AG09309 (cell line): ENCODE data around the gene ZBTB18.
A peak's percentile ranks its signal among the peaks of the same experiment; 100 is the strongest.

Experiments used
- DNase-seq: peaks from one replicate; pipeline ENCODE4 v3.0.0-alpha.2; 2010; ENCODE audit warnings: low read depth
- H3K4me3 ChIP-seq: 2 replicates; pipeline ENCODE4 v1.5.1; 2011; ENCODE audit warnings: mild to moderate bottlenecking, low read depth, low read length, moderate library complexity; ENCODE audit not compliant: control insufficient read depth
- CTCF ChIP-seq: IDR thresholded peaks from 2 replicates; pipeline ENCODE4 v1.5.1; 2011; ENCODE audit warnings: mild to moderate bottlenecking, low read depth, low read length, inconsistent platforms; ENCODE audit not compliant: insufficient read depth, control insufficient read depth; ENCODE audit errors: missing control alignments

ZBTB18 gene

GRCh38 chr1:244022311-244022710 is 28.8 kb upstream of the ZBTB18 start:
- DNase-seq = peak; percentile 38
- TF ChIP-seq CTCF = no peak
- no peak overlapping the region for H3K4me3 ChIP-seq

GRCh38 chr1:244022864-244023440 is 28.1 kb upstream of the ZBTB18 start:
- no peak for TF ChIP-seq CTCF

DNA sequence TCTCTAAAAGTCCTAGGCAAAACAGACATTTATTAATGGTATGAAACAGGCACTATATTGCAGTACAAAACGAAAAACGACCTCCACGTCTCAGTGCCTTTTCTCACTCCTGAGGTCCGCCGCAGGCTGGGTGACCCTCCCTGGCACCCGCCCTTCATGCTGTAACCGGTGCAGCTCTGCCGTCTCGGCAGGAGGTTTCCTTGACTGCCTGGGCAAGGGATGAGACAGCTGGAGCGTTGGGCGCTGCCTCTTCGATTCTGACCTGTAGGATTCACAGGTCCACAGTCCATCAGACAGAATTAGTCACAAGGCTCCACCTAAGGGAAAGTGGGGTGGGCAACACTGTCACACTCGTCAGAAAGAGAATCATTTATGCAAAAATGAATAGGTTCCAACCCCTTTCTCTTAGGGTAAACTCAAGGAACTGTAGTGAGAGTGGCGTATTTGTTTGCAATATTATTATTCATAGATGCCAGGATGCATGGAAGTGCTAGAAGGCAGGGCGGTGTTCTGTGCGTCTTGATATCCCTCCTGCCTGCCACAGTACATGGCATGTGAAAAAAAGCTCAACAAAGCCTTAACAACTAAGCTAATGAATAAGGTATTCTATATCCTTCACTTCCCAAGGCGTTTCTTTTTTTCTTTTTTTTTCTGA is 23.5 kb upstream of the ZBTB18 start:
- no peak overlapping the region for H3K4me3 ChIP-seq
- no peak for TF ChIP-seq CTCF
- no peak for DNase-seq

More at GRCh38 chr1:244022864-244023440, 28.1 kb upstream of the ZBTB18 start:
- no peak for DNase-seq
- H3K4me3 ChIP-seq = no peak overlapping the region

- H3K4me3 ChIP-seq = no peak overlapping the region
- DNase-seq = no peak
- no peak for TF ChIP-seq CTCF
Observed at GRCh38 chr1:244028701-244029100, 22.4 kb upstream of the ZBTB18 start.

DNA sequence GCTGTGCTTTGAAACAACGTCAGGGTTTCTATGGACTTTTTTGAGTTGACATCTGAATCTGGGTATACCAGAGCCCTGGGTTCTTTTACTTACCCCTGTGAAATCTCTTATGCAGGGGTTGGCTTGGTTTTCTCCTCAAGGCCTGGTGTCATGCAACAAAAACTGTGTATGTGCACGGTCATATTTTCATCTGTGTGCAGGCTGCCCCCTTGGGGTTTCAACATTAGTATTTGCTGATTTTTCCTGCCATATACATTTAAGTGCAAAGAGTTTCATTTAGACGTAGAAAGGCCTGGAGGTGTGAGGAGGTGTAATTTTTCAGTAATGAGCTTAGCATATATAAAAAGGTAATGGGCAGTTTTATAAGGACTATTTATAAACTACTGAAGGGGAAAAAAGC is 22.0 kb upstream of the ZBTB18 start:
- H3K4me3 ChIP-seq = no peak overlapping the region
- TF ChIP-seq CTCF = peak; percentile 16
- DNase-seq = no peak

DNA sequence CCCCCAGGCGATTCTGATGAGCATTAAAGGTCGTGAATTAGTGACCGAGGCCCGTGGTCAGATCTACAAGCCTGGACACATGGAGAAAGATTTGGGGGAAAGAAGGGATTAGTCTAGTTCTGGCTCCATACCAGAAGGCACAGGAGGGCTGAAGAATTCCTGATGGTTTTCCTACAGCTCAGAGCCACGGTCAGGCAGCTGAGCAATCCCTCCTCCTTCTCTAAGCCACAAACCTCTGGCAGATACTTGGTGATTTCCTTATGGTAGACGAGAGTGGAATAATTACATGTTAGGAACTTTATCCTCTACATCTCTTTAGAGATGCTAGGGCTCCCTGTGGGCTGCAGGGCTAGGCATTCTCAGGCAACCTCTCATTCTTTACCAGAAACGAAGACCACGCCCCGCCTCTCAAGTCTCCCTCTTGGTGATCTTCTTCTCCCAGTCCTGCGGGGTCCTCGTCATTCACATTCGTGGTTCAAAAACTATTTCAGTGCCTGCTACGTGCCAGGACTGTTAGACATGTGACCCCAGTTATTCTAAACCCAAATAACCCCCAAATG is 20.5 kb upstream of the ZBTB18 start:
- no peak for TF ChIP-seq CTCF
- no peak for DNase-seq
- no peak overlapping the region for H3K4me3 ChIP-seq
